Activated T-helper 17 cell treated with anti-CD3 and anti-CD28 coated beads, Interleukin-2, amount 50 U/mL, for 72 hours (primary cell): ENCODE results near the gene STXBP2. TPM values are rescaled to one million over a fixed set of nuclear protein-coding genes. Genes with fewer than 3 reads are reported as not detected.

ENCODE experiments used
- ATAC-seq: fragments of 150-1000 bp; cut with Tn5 transposase; replicated peaks from 2 replicates; pipeline ENCODE4 v1.10.0; 2021; ENCODE audit warnings: mild to moderate bottlenecking, moderate library complexity
- H3K27ac Mint-ChIP-seq: one replicate; pipeline ENCODE4 v1.8.0; 2022; ENCODE audit warnings: mixed read lengths
- H3K27me3 Mint-ChIP-seq: one replicate; pipeline ENCODE4 v1.8.0; 2022; ENCODE audit warnings: mixed read lengths
- H3K36me3 Mint-ChIP-seq: one replicate; pipeline ENCODE4 v1.8.0; 2022; ENCODE audit warnings: low read depth, mild to moderate bottlenecking, mixed read lengths
- H3K4me1 Mint-ChIP-seq: one replicate; pipeline ENCODE4 v1.8.0; 2022; ENCODE audit warnings: mixed read lengths
- H3K4me3 Mint-ChIP-seq: one replicate; pipeline ENCODE4 v1.8.0; 2022; ENCODE audit warnings: mild to moderate bottlenecking, mixed read lengths
- H3K9me3 Mint-ChIP-seq: one replicate; pipeline ENCODE4 v1.8.0; 2022; ENCODE audit warnings: mixed read lengths
- total RNA-seq, 2 donors: library from RNA; stranded (reverse); gene quantifications; one replicate each; pipeline ENCODE4 v1.2.3, GENCODE V29; 2022

Gene STXBP2
- total RNA-seq, 2 donors from 2014 or later = 113 to 154 TPM

DNA sequence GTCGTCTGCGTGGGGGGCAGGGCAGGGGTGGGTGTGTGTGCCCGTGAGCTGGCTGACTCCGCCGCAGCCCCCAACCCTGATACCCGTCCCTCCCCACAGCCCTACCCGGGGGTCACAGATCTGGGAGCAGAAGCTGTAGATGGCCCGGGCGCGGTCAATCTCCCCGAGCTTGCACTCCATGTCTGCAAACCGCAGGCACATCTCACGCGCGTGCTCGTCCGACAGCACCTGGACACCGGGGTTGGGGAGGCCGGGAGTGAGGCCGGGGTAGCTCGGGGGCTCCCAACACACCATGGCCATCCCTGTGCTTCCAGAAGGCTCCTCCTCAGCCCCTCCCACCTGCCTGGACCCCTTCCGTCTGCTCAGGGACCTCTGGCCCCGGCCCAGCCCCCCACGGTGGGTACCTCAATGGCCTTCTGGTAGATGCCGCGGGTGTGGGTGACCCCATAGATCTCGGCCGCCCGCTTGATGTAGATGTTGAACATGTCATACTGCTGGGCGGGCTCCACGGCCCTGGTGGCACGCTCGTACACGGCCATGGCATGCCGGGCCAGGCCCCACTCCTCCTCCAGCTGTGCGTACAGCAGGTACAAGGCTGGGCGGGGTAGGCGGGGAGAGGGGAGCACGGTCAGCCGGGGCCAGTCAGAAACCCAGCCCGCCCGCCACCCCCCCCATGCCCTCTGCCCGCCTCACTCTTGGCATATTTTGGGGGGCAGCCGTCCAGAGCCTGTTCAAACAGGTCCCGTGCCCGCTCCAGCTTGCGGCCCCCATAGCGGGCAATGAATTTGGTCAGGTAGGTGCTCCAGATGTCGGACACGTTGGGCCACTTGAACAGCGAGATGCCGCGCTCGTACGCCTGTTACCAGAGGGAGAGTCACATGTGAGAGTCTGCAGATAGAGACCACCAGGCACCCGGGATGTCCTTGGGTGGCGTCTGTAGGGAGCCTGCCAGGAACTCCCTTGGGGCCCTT lies 16.2 kb upstream of the STXBP2 start:
- H3K9me3 Mint-ChIP-seq = no peaks in the 10 kb centered on the region
- H3K36me3 Mint-ChIP-seq = peaks cover 41% of the 10 kb centered on the region
- no peaks in the 10 kb centered on the region for H3K4me1 Mint-ChIP-seq
- H3K27me3 Mint-ChIP-seq = no peaks in the 10 kb centered on the region
- H3K27ac Mint-ChIP-seq = no peak overlapping the region
- H3K4me3 Mint-ChIP-seq = no peak overlapping the region
- ATAC-seq = no peak

DNA sequence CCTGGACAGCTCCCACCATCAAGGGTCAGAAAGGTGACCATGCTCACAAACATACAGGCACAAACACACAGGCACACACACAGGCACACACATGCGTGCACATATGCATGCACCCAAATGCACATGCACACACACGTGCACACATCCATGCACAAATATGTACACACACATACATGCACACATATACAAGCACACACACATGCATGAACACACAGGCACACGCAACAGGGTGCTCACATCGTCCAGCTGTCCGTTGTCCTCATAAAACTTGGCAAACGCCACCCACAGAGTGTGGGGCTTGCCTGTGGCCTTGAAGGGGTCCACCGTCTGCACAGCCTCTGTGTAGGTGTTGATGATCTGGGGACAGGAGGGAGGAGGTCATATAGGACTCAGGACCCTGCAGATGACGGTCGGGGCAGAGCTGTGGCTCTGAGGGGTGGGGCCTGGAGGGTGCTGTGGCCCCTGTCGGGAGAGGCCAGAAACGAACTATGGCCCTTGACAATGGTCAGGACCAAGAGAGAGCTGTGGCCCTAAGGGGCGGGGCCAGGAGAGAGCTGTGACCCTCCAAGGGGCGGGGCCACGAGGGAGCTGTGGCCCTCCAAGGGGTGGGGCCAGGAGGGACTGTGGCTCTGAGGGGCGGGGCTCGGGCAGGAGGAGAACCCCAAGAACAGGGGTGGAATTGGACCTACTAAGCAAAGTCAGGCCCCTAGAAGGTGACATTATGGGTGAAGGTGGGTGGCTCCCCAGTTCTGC lies 13.8 kb upstream of the STXBP2 start:
- Mint-ChIP-seq H3K4me1 (peaks cover under 1% of the 10 kb centered on the region), H3K36me3 (peaks cover 52% of the 10 kb centered on the region), H3K9me3 (no peaks in the 10 kb centered on the region), H3K4me3 (no peak overlapping the region), H3K27me3 (no peaks in the 10 kb centered on the region), H3K27ac (no peak overlapping the region)
- no peak for ATAC-seq

DNA sequence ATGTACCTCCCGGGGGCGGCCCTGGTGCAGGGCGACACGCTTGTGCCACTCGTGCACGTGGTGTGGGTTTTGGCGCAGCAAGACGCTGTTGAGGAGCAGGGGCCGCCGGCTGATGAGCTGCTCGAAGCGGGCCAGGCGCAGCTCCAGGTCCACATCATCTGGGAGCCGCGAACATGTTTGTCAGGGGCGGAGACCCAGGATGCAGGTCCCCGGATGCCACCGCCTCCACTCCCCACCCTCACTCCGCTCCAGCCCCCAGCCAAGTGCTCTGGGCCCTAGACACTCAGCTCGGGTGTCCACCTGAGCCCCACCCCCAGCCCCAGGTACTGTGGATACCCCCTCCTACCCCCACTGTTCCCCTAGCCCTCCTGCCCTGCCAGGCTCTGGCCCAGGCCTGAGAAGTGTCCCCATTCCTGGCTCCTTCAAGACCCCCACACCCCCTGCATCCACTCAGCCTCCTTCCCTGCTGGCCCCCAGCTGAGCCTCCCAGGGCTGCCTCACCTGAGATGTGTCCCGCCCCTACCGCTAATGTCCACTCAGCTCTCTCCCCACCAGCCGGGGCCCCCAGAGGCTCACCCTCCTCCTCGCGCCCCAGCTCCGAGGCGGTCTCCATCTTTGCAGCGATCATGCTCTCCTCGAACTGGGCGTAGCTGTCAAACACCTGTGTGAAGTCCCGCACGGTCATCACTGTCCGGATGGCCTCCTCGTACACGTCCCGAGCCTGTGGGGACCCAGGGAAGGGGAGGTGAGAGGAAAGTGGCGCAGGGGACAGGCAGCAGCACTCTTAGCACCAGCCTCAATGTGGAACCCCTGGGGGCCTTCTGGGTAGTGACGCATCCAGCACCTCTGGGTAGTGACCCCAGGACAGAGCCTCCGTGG lies 12.9 kb upstream of the STXBP2 start:
- Mint-ChIP-seq H3K4me1 (peaks cover 9% of the 10 kb centered on the region), H3K9me3 (no peaks in the 10 kb centered on the region), H3K4me3 (no peak overlapping the region), H3K27me3 (no peaks in the 10 kb centered on the region), H3K36me3 (peaks cover 53% of the 10 kb centered on the region), H3K27ac (no peak overlapping the region)
- no peak for ATAC-seq

DNA sequence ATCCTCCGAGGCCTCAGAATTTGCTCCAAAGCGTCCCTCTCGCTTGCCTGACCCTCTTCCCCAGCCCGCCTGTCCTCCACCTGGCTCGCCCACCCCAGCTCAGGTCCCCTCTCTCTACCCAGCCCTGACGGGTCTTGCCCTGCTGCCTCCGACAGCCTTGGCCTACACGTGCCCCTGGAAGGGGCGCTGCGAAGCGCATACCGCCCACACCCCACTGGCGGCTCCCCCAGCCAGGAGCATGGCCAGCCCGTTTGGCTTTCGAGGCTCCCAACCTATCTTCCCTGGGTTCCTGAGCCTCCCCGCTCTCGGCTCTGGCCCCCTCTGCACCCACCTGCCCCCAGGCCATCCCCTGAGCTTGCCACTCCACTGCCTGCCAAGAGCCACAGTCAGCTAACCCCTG lies 12.1 kb upstream of the STXBP2 start:
- H3K27me3 Mint-ChIP-seq = no peaks in the 10 kb centered on the region
- no peaks in the 10 kb centered on the region for H3K9me3 Mint-ChIP-seq
- peaks cover 17% of the 10 kb centered on the region for H3K4me1 Mint-ChIP-seq
- no peak overlapping the region for H3K4me3 Mint-ChIP-seq
- peaks cover 60% of the 10 kb centered on the region for H3K36me3 Mint-ChIP-seq
- no peak for ATAC-seq
- H3K27ac Mint-ChIP-seq = no peak overlapping the region

DNA sequence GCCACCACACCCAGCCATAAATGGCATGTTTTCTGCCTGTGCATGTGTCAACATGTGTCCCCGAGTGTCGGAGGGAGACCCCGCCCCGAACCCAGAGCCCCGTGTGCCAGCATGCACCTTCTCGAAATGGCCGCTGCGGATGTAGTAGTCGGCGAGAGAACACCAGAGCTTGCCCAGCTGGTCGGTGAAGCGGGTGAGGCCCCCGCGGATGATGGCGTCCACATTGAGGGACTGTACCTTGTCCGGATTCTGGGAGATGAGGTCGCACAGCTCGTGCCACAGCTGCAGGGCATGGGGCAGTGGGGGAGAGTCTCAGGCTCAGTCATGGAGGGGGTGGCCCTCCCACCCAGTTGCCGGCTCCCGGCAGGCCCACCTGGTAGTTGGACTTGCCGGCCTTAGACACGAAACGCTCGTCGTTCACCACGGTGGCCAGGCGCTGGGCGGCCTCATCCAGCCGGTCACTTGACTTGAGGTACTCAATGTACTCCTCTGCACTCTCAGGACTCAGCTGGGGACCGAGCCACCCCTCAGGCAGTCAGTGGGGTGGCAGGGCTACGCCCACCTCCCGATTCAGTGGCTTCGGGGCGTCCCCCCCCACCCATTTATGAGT lies 11.0 kb upstream of the STXBP2 start:
- no peak for ATAC-seq
- Mint-ChIP-seq H3K4me3 (no peak overlapping the region), H3K9me3 (no peaks in the 10 kb centered on the region), H3K4me1 (peaks cover 18% of the 10 kb centered on the region), H3K36me3 (peaks cover 55% of the 10 kb centered on the region), H3K27me3 (no peaks in the 10 kb centered on the region), H3K27ac (no peak overlapping the region)

DNA sequence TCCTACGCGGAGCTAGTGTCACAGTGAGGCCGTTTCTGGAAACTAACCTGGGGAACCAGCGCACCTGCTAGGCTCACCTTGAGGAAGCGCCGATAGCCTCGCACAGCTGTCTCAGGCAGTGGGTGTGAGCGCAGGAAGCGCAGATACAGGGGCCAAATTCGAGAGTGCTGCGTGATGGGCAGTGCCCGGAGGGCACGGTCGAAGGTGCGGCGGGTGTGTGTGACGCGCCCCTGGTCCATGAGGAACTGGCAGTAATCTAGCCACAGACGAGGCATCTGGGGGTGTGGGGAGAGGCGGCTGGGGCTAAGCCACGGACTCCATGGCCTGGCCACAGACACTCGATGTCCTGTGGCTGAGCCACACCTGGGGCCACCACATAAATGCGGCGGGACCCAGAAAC lies 9.7 kb upstream of the STXBP2 start:
- ATAC-seq = no peak
- peak overlapping the region; percentile 98 for H3K4me3 Mint-ChIP-seq
- peaks cover 50% of the 10 kb centered on the region for H3K36me3 Mint-ChIP-seq
- H3K9me3 Mint-ChIP-seq = no peaks in the 10 kb centered on the region
- peaks cover 18% of the 10 kb centered on the region for H3K4me1 Mint-ChIP-seq
- H3K27ac Mint-ChIP-seq = no peak overlapping the region
- no peaks in the 10 kb centered on the region for H3K27me3 Mint-ChIP-seq

DNA sequence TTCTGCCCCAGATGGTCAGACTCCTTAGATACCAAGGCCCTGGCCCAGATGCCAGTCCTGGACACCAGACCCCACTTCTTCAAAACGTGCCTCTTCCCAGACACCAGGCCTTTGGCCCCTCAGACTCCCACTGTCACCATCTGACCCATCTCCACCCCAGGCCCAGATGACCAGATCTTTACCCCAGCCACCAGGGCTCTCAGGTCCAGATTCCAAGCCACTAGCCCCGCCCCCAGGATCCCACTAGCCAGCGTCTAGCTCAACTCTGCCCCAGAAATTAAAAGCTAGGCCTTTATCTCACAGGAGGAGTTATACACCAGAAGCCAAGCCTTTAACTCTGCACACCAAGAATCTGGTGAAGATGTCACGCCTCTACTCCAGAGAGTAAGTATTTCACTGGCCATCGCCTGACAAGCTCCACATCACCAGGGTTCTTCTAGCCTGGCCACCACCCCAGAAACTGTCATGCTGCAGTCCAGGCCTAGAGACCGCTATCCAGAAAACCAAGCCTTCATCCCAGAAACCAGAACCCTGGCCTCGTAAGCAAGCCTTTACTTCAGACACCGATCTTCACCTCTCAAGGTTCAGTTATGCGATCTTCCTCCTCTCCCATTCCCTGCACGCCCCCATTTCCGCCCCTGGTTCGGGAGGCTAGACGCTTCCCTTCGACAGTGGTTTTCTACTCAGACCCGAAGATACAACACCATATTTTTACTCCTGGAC lies 8.2 kb upstream of the STXBP2 start:
- Mint-ChIP-seq H3K4me1 (peaks cover 18% of the 10 kb centered on the region), H3K4me3 (peak overlapping the region; percentile 98), H3K27ac (peak overlapping the region; percentile 97)

DNA sequence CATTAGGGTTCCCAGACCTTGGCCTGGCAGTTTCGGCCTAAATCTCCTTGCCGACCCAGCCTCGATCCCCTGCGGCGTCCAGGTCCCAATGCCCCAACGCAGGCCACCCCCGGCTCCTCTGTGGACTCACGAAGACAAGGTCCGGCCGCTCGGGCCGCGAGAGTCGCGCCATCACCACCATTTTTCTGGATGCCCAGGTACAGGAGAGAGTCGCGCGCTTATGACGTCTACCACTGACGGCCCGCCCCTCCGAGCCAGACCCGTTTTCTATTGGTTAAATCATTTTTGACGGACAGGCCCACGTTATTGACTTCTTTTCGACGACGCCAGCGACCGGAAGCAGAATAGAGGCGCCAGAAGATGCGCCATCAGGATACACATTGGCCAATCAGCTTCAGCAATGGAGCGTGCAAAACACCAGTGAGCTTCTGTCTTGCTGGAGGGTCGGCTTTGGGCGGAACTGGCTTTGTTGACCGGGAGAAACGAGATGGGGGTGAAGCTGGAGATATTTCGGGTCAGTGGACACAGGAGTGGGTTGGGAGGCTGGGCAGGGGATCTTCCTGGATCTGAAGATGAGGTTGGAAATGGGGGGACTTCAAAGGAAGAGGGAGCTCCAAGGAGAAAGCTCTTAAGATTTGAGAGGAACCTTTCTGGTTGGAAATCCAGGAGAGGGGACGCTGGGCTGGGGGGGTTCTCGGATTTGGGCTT lies 7.4 kb upstream of the STXBP2 start, which contains the start of the genes PET100 and XAB2:
Gene PET100, plus strand, starts transcription at position 447 of the 708 bp plus-strand sequence. Its CDS starts 41 bp downstream, at position 488.
Gene XAB2, minus strand, starts transcription at position 199 of the 708 bp plus-strand sequence. Its CDS starts 18 bp downstream, at position 181.
- H3K4me1 Mint-ChIP-seq = peaks cover 22% of the 10 kb centered on the region
- H3K27me3 Mint-ChIP-seq = no peaks in the 10 kb centered on the region
- peak within 1 kb of the TSS; percentile 97 for H3K27ac Mint-ChIP-seq
- ATAC-seq = peak; percentile 100
- H3K36me3 Mint-ChIP-seq = peaks cover 45% of the 10 kb centered on the region
- H3K9me3 Mint-ChIP-seq = no peaks in the 10 kb centered on the region
- H3K4me3 Mint-ChIP-seq = peak within 1 kb of the TSS; percentile 98

More for the DNA sequence above, 8.2 kb upstream of the STXBP2 start:
- peaks cover 45% of the 10 kb centered on the region for H3K36me3 Mint-ChIP-seq
- no peak for ATAC-seq
- H3K9me3 Mint-ChIP-seq = no peaks in the 10 kb centered on the region
- H3K27me3 Mint-ChIP-seq = no peaks in the 10 kb centered on the region

DNA sequence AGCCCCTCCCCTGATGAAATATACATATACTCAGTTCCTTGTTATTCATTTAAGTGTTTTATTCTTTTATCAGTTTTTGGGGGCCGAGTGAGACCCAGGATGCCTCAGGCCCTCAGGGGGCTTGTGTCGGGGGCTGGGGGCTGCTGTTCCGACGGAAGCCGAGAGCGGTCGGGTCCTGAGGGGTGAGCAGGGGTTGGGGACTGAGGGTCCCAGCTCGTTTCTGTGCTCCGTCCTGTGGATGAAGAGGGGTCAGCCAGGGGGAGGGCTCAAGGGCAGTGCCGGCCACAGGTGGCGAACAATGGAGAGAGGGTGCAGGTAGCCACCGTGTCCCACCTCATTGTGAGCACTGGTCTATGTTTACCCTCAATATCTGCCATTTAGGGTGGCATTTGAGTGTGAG lies 5.3 kb upstream of the STXBP2 start:
- Mint-ChIP-seq H3K36me3 (peaks cover 37% of the 10 kb centered on the region), H3K4me3 (peak overlapping the region; percentile 16), H3K4me1 (peaks cover 22% of the 10 kb centered on the region), H3K27ac (no peak overlapping the region), H3K9me3 (no peaks in the 10 kb centered on the region), H3K27me3 (no peaks in the 10 kb centered on the region)
- no peak for ATAC-seq

DNA sequence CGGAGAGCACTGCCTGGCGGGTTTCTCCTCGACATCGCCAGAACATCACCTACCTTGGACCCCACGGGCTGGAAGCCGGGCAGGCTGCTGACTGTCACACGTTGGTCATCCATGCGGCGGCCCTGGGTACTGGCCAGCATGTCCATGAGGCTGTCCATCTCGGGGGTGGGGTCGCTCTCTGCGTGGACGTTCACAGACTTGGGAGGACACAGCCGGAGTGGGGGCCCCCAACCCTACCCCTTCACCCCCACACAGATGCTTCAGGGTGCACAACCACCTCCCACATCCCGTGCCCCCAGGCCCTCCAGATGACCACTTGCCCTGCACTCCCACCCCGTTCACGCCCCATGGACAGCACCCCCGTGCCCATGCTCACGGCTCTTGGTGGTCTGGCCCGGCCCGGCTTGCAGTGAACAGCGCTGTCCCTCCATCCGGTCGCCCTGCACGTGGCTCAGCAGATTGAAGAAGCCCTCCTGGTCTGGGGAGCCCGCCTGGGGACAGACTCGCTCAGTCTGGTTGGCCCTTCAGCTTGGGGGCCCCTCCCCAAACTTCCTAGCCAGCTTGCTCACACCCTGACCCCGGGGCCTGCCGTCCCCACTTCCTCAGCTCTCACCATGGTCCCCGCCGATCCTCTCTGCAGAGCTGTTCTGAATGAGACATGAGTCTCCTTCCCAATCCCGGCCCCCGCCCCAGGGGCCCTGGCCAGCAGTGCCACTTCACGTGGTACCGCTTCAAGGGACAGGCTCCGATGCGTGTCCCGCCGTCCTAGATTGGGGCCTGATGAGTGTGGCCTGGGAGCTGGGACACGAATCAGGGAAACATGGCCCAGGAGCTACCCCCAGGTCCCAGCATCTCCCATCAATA lies 4.3 kb upstream of the STXBP2 start:
- H3K36me3 Mint-ChIP-seq = peaks cover 34% of the 10 kb centered on the region
- no peak overlapping the region for H3K4me3 Mint-ChIP-seq
- H3K4me1 Mint-ChIP-seq = peaks cover 22% of the 10 kb centered on the region
- no peaks in the 10 kb centered on the region for H3K9me3 Mint-ChIP-seq
- no peak overlapping the region for H3K27ac Mint-ChIP-seq
- no peak for ATAC-seq
- H3K27me3 Mint-ChIP-seq = no peaks in the 10 kb centered on the region

DNA sequence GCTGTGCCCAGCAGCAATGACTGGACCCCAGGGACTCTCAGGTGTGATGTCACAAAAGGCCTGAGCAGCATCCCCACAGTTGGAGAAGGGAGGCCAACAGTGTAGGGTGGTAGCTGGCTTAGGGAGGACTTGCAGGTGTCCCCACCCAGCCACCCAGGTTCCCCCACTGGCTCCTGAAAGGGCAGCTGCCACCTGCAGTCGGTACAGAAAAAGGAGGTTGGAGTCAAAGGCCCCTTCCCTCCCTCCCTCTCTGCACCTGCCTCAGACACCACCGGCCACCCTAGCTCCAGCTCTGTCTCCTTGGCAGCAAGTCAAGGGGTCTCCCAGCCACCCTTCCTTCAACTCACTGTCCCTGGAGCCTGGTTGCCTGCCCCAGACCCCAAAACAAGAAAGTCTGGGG lies 3.2 kb upstream of the STXBP2 start, which contains the start of gene PCP2:
Gene PCP2, minus strand, starts transcription at position 22 of the 400 bp plus-strand sequence. CDS start 262 bp downstream, outside the sequence.
- peak within 1 kb of the TSS; percentile 83 for H3K4me3 Mint-ChIP-seq
- H3K36me3 Mint-ChIP-seq = peaks cover 34% of the 10 kb centered on the region
- ATAC-seq = no peak
- peak within 1 kb of the TSS; percentile 28 for H3K27ac Mint-ChIP-seq
- no peaks in the 10 kb centered on the region for H3K27me3 Mint-ChIP-seq
- H3K4me1 Mint-ChIP-seq = peaks cover 16% of the 10 kb centered on the region
- no peaks in the 10 kb centered on the region for H3K9me3 Mint-ChIP-seq

DNA sequence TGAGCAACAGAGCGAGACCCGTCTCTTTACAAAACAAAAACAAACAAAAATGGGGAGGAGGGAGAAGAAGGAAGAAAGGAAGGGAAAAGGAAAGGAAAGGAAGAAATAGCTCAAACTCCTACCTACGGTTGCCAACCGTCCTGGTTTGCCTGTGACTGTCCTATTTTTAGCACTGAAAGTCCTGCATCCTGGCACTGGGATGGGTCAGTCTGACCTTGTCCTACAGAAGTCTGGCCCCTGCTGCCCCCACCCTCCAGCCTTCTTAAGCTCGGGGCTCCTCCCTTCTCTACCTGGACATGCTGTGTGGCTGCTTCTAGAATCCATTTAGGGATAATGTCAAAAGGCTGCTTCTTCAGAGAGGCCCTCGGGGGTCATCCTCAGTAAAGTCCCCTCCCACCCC lies 1.2 kb upstream of the STXBP2 start:
- H3K27ac Mint-ChIP-seq = peak overlapping the region; percentile 88
- ATAC-seq = no peak

More for the DNA sequence above, 1.2 kb upstream of the STXBP2 start:
- H3K4me3 Mint-ChIP-seq = peak overlapping the region; percentile 83
- peaks cover 15% of the 10 kb centered on the region for H3K4me1 Mint-ChIP-seq
- H3K9me3 Mint-ChIP-seq = no peaks in the 10 kb centered on the region
- peaks cover 39% of the 10 kb centered on the region for H3K36me3 Mint-ChIP-seq
- H3K27me3 Mint-ChIP-seq = no peaks in the 10 kb centered on the region
